Gastrocnemius medialis (tissue), 4 donors: Measurements from ENCODE around the gene CDHR3. TPM values are rescaled to one million over a fixed set of nuclear protein-coding genes. Genes with fewer than 3 reads are reported as not detected.

Source experiments
- ATAC-seq, 2 donors: fragments of 150-250 bp; one replicate each; pipeline ENCODE4 v1.9.1; 2016
- DNase-seq, 2 donors: peaks; one replicate each; pipeline ENCODE4 v3.0.0-alpha.2; 2019
- H3K27ac ChIP-seq, 4 donors: fragments of 200-600 bp; sonication (generic); 1 replicate in 1 of 4; 2 replicates in 3 of 4; pipeline ENCODE4 v1.5.1; 2016 to 2018; ENCODE audit warnings: mild to moderate bottlenecking in 2 of 4, moderate library complexity in 1 of 4
- H3K27me3 ChIP-seq, 3 donors: fragments of 200-600 bp; sonication (generic) in 2 of 3; 1 replicate in 1 of 3; 2 replicates in 2 of 3; pipeline versions ENCODE4 v1.5.1 to v1.6.0; 2016 to 2019; ENCODE audit warnings: mild to moderate bottlenecking in 1 of 3, moderate library complexity in 1 of 3
- H3K36me3 ChIP-seq, 2 donors: fragments of 200-600 bp; sonication (generic) in 1 of 2; one replicate each; pipeline ENCODE4 v1.5.1; 2017 to 2018
- H3K4me1 ChIP-seq, 2 donors: fragments of 200-600 bp; sonication (generic) in 1 of 2; one replicate each; pipeline ENCODE4 v1.5.1; 2016 to 2017; ENCODE audit warnings: mild to moderate bottlenecking in 2 of 2
- H3K4me3 ChIP-seq, 4 donors: fragments of 200-600 bp; sonication (generic) in 3 of 4; 1 replicate in 1 of 4; 2 replicates in 3 of 4; pipeline ENCODE4 v1.5.1; 2016 to 2019; ENCODE audit warnings: mild to moderate bottlenecking in 2 of 4
- H3K9me3 ChIP-seq, 3 donors: fragments of 200-600 bp; sonication (generic) in 2 of 3; 1 replicate in 1 of 3; 2 replicates in 2 of 3; pipeline ENCODE4 v1.5.1; 2016 to 2019
- POLR2A ChIP-seq, 2 donors: fragments of 450-650 bp; IDR thresholded peaks; one replicate each; pipeline ENCODE4 v1.6.1; 2017; ENCODE audit warnings: antibody characterized with exemption in 2 of 2, mild to moderate bottlenecking in 2 of 2, moderate library complexity in 2 of 2
- in situ Hi-C, 4 donors: fragments of 200-750 bp; cut with MboI; loops; one replicate each; pipeline versions ENCODE4 v1.15.0 to v1.8.0; 2017; ENCODE audit warnings: low sequenced_read_pairs in 4 of 4
- intact Hi-C: fragments of 100-400 bp; cut with DNase I; formaldehyde crosslinking; loops from one replicate; pipeline ENCODE4 v1.15.1; 2023; ENCODE audit warnings: low total_unique reads
- total RNA-seq, 4 donors: library from RNA; depleted of rRNA; stranded (reverse); fragments of >200 nt; gene quantifications; one replicate each; pipeline versions ENCODE4 v1.1.0 to v1.2.3, GENCODE V29; 2016
- TF ChIP-seq, protein P1 (sequence below), 5 experiments: fragments of 450-650 bp in 3 of 5; fragments of 200-600 bp in 2 of 5; sonication (generic) in 2 of 5; IDR thresholded peaks in 4 of 5; conservative IDR thresholded peaks in 1 of 5; 1 replicate in 4 of 5; 2 replicates in 1 of 5; pipeline ENCODE4 v1.5.1; 2016 to 2019; ENCODE audit warnings: antibody characterized with exemption in 5 of 5, mild to moderate bottlenecking in 3 of 5, moderate library complexity in 3 of 5

Gene CDHR3
- total RNA-seq, 4 donors from 2014 or later, result 0.62 to 21.2 TPM; not detected in 2

GRCh38 chr7:106012935-106013439, 49.9 kb downstream of the CDHR3 start:
- no peak for TF ChIP-seq POLR2A (IDR thresholded peaks at IDR 0.05)
- TF ChIP-seq, protein P1, sequence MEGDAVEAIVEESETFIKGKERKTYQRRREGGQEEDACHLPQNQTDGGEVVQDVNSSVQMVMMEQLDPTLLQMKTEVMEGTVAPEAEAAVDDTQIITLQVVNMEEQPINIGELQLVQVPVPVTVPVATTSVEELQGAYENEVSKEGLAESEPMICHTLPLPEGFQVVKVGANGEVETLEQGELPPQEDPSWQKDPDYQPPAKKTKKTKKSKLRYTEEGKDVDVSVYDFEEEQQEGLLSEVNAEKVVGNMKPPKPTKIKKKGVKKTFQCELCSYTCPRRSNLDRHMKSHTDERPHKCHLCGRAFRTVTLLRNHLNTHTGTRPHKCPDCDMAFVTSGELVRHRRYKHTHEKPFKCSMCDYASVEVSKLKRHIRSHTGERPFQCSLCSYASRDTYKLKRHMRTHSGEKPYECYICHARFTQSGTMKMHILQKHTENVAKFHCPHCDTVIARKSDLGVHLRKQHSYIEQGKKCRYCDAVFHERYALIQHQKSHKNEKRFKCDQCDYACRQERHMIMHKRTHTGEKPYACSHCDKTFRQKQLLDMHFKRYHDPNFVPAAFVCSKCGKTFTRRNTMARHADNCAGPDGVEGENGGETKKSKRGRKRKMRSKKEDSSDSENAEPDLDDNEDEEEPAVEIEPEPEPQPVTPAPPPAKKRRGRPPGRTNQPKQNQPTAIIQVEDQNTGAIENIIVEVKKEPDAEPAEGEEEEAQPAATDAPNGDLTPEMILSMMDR (IDR thresholded peaks at IDR 0.05 in 4 of 5, conservative IDR thresholded peaks at IDR 0.05 in 1 of 5), result no peak
- no peak for ATAC-seq
- Histone ChIP-seq H3K9me3 (no peaks in the 10 kb centered on the region), H3K27me3 (no peaks in the 10 kb centered on the region), H3K4me1 (peaks cover 0 to 7% of the 10 kb centered on the region in 2 donors), H3K4me3 (no peak overlapping the region), H3K27ac (no peak overlapping the region), H3K36me3 (no peaks in the 10 kb centered on the region)
- in situ Hi-C loops, result loop anchor here (10.0 to 25.0 kb wide), 3 partner anchors 126 to 368 kb away; partner anchors contain the start of gene ATXN7L1 (in 2 of the 4)
- intact Hi-C loops, result no loop called here
- no peak for DNase-seq

DNA sequence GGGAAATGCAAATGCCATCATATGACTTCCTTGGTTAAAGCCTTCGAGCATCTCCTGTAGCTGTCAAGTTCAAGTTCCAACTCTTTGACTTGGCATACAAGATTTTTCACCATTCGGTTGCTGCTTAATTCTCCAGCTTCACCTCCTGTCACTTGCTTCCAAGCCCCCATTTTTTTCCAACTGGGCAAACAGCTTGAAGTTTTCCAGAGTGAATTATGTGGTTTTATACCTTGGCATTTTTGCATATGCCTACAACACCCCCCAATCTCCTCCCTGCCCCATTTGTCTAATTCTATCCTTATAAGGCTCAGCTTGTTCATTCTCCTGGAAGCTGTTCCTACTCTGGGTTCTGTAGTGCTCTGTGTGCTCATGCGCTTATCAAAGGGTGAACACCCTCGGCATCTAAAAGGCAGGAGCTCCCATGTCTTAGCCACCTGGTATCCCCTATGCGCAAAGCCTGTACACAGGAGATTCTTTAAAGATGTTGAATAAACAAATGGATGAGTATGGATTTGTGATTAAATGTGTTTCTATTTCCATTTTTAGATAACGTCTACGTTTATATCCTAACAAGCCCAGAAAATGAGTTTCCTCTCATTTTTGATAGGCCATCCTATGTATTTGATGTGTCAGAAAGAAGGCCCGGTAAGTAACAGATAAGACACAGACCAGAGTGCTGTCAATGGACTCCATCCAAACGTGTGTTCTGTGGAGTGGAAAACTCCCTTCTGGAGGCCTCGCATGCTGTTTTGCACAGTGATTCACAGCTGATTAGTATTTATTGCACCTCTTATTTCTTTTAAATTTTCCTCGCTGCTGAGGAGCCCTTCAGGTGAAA, 52.5 kb downstream of the CDHR3 start:
- Histone ChIP-seq H3K27ac (no peak overlapping the region), H3K27me3 (no peaks in the 10 kb centered on the region), H3K4me1 (no peaks in the 10 kb centered on the region), H3K36me3 (no peaks in the 10 kb centered on the region), H3K9me3 (no peaks in the 10 kb centered on the region), H3K4me3 (no peak overlapping the region)
- in situ Hi-C loops (loop anchor here (10.0 to 25.0 kb wide), 3 partner anchors 128 to 371 kb away; partner anchors contain the start of gene ATXN7L1 (in 2 of the 4)), intact Hi-C loops (no loop called here)
- ATAC-seq (no peak), DNase-seq (no peak)
- no peak for TF ChIP-seq POLR2A (IDR thresholded peaks at IDR 0.05)
- TF ChIP-seq, protein P1 (IDR thresholded peaks at IDR 0.05 in 4 of 5, conservative IDR thresholded peaks at IDR 0.05 in 1 of 5), result no peak

DNA sequence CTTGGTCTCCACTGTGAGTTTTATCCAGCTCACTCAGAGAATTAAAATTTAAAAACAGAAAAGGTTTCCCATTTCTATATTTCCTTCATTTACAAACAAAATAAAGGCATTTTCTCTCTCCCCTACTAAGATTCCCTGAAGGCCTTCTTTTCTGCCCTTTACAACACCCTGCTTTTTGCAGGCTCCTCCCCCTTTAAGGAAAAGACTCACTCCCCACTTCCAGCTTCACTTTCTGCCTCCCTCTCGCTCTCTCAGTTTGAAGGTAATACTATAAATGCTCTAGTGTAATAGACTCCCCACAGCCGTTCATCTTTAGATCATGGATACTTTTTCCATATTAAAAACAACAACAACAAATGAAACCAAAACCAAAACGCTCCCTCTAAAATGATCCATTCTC, 53.3 kb downstream of the CDHR3 start:
- no peak for ATAC-seq

GRCh38 chr7:106017657-106018056, 54.6 kb downstream of the CDHR3 start:
- ATAC-seq (no peak), DNase-seq (no peak)
- no peaks in the 10 kb centered on the region for H3K36me3 ChIP-seq
- H3K27ac ChIP-seq, result no peak overlapping the region
- no peaks in the 10 kb centered on the region for H3K9me3 ChIP-seq
- intact Hi-C loops, result no loop called here
- H3K4me3 ChIP-seq, result no peak overlapping the region
- no peaks in the 10 kb centered on the region for H3K4me1 ChIP-seq
- no peaks in the 10 kb centered on the region for H3K27me3 ChIP-seq
- TF ChIP-seq, protein P1 (IDR thresholded peaks at IDR 0.05 in 4 of 5, conservative IDR thresholded peaks at IDR 0.05 in 1 of 5), result no peak
- no peak for TF ChIP-seq POLR2A (IDR thresholded peaks at IDR 0.05)
- in situ Hi-C loops, result loop anchor here (10.0 to 25.0 kb wide), 3 partner anchors 130 to 373 kb away; partner anchors contain the start of gene ATXN7L1 (in 2 of the 4)

More for the DNA sequence above, 53.3 kb downstream of the CDHR3 start:
- intact Hi-C loops (no loop called here), in situ Hi-C loops (loop anchor here (10.0 to 25.0 kb wide), 3 partner anchors 129 to 372 kb away; partner anchors contain the start of gene ATXN7L1 (in 2 of the 4))
- H3K27ac ChIP-seq, result no peak overlapping the region
- no peaks in the 10 kb centered on the region for H3K27me3 ChIP-seq
- no peaks in the 10 kb centered on the region for H3K9me3 ChIP-seq
- DNase-seq, result no peak
- H3K4me1 ChIP-seq, result no peaks in the 10 kb centered on the region
- no peak for TF ChIP-seq POLR2A (IDR thresholded peaks at IDR 0.05)
- TF ChIP-seq, protein P1 (IDR thresholded peaks at IDR 0.05 in 4 of 5, conservative IDR thresholded peaks at IDR 0.05 in 1 of 5), result no peak
- no peaks in the 10 kb centered on the region for H3K36me3 ChIP-seq
- no peak overlapping the region for H3K4me3 ChIP-seq
